GM06990 (cell line): ENCODE measurements around the gene EPS15.
"Not testable (repeated sequence)": the region's sequence is repeated elsewhere in the genome, so short reads cannot be mapped to it uniquely, and the experiment has no call there.

Experiments
- DNase-seq: peaks from one replicate; pipeline ENCODE4 v3.0.0-alpha.2; 2011; ENCODE audit not compliant: insufficient read length; ENCODE audit errors: extremely low read depth
- H3K27me3 ChIP-seq: replicated peaks from 2 replicates; pipeline ENCODE4 v1.6.0; 2011; ENCODE audit warnings: low read length; ENCODE audit not compliant: control insufficient read depth, insufficient read depth
- H3K36me3 ChIP-seq: 2 replicates; pipeline ENCODE4 v1.5.1; 2011; ENCODE audit warnings: low read length; ENCODE audit not compliant: control insufficient read depth, insufficient read depth
- H3K4me3 ChIP-seq: replicated peaks from 2 replicates; pipeline ENCODE4 v1.5.1; 2011; ENCODE audit warnings: low read depth, mild to moderate bottlenecking, control low read depth, low read length
- CTCF ChIP-seq: IDR thresholded peaks from 2 replicates; pipeline ENCODE4 v1.5.1; 2011; ENCODE audit warnings: low read length, control low read depth, mild to moderate bottlenecking, inconsistent platforms; ENCODE audit not compliant: insufficient read depth, poor library complexity, severe bottlenecking

The EPS15 gene

GRCh38 chr1:51532853-51533252 is 13.8 kb upstream of the EPS15 start:
- Histone ChIP-seq H3K4me3 (no peak overlapping the region), H3K27me3 (no peaks in the 10 kb centered on the region), H3K36me3 (no peaks in the 10 kb centered on the region)
- no peak for DNase-seq
- no peak for TF ChIP-seq CTCF

GRCh38 chr1:51530447-51530846 is 11.4 kb upstream of the EPS15 start:
- not testable (repeated sequence) for H3K36me3 ChIP-seq, H3K27me3 ChIP-seq, H3K4me3 ChIP-seq, DNase-seq

- no peaks in the 10 kb centered on the region for H3K36me3 ChIP-seq
- TF ChIP-seq CTCF: no peak
Measured at GRCh38 chr1:51527144-51527543, 8.1 kb upstream of the EPS15 start.

GRCh38 chr1:51526248-51526647 is 7.2 kb upstream of the EPS15 start:
- no peak for TF ChIP-seq CTCF
- DNase-seq: no peak
- Histone ChIP-seq H3K4me3 (no peak overlapping the region), H3K36me3 (no peaks in the 10 kb centered on the region), H3K27me3 (no peaks in the 10 kb centered on the region)

More at GRCh38 chr1:51527144-51527543, 8.1 kb upstream of the EPS15 start:
- Histone ChIP-seq H3K4me3 (no peak overlapping the region), H3K27me3 (no peaks in the 10 kb centered on the region)
- no peak for DNase-seq

- Histone ChIP-seq H3K27me3 (no peaks in the 10 kb centered on the region), H3K36me3 (no peaks in the 10 kb centered on the region), H3K4me3 (no peak overlapping the region)
- DNase-seq: no peak
- no peak for TF ChIP-seq CTCF
Measured at GRCh38 chr1:51525295-51525694, 6.2 kb upstream of the EPS15 start.

GRCh38 chr1:51524817-51525216 is 5.8 kb upstream of the EPS15 start:
- H3K36me3 ChIP-seq: no peaks in the 10 kb centered on the region
- H3K27me3 ChIP-seq: no peaks in the 10 kb centered on the region
- no peak overlapping the region for H3K4me3 ChIP-seq
- DNase-seq: no peak
- no peak for TF ChIP-seq CTCF
